D721Med (cell line): ENCODE results near the gene COX6B2.

ENCODE experiments used
- DNase-seq: peaks from one replicate; pipeline ENCODE4 v3.0.0; 2011; ENCODE audit warnings: low spot score; ENCODE audit not compliant: insufficient read length
- FAIRE-seq: peaks from 2 replicates; lab custom pipeline; 2011; peaks lifted over from hg19 to GRCh38; lab: Jason Lieb, UNC
- CTCF ChIP-seq: IDR thresholded peaks from 2 replicates; pipeline ENCODE4 v1.5.1; 2012; ENCODE audit warnings: mild to moderate bottlenecking, control low read depth; ENCODE audit not compliant: insufficient read depth; ENCODE audit errors: missing control alignments

The COX6B2 gene

DNA sequence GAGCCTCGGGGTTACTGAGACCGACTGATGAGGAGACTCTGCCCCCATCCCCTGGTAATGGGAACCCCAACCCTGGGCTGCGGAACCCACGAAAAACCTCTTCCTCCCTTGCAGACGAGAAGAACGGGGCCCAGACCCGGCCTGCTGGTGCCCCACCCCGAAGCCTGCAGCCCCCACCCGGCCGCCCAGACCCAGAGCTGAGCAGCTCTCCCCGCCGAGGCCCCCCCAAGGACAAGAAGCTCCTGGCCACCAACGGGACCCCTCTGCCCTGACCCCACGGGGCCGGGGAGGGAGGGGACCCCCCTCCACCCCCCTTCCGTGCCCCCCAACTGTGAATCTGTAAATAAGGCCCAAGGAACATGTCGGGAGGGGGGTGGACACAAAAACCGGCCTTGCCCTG is 42.7 kb downstream of the COX6B2 start:
- no peak for TF ChIP-seq CTCF
- FAIRE-seq (no peak), DNase-seq (no peak)

GRCh38 chr19:55311397-55311796 is 43.1 kb downstream of the COX6B2 start:
- no peak for FAIRE-seq
- TF ChIP-seq CTCF = no peak
- no peak for DNase-seq

GRCh38 chr19:55310498-55310897 is 44.0 kb downstream of the COX6B2 start:
- no peak for FAIRE-seq
- no peak for TF ChIP-seq CTCF

DNA sequence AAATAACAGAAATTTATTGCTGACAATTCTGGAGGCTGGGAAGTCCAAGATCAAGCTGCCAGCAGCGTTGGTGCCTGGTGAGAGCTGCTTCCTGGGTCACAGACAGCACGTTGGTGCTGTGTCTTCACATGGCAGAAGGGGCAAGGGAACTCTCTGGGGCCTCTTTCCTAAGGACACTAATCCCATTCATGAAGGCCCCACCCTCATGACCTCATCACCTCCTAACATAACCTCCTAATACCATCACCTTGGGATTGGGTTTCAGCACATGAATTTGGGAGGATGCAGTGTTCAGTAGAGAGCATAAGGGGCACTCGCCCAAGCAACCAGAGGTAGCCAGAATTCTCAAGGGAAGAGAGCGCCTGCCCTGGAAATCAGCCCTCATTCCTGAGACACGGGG is 45.1 kb downstream of the COX6B2 start:
- TF ChIP-seq CTCF = no peak
- no peak for DNase-seq
- FAIRE-seq = no peak

More at GRCh38 chr19:55310498-55310897, 44.0 kb downstream of the COX6B2 start:
- no peak for DNase-seq

DNA sequence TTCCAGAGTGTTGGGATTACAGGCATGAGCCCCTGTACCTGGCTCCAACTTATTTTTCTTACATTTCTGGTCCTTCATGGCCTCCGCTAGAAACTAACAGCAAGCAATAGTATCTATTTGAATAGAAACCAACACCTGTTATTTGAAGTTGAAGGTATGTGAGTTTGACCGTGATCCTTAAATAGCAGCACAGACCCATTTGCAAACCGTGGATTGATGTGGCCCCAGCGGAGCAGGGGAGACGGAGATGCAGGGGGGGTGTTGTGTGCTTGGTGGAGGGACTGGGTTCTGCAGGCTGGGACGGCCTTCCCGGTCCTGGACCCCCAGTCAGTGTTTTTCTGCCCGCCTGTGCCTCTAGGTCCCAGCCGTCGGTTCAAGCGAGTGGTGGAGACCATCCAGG is 46.2 kb downstream of the COX6B2 start:
- FAIRE-seq (no peak), DNase-seq (no peak)
- no peak for TF ChIP-seq CTCF

DNA sequence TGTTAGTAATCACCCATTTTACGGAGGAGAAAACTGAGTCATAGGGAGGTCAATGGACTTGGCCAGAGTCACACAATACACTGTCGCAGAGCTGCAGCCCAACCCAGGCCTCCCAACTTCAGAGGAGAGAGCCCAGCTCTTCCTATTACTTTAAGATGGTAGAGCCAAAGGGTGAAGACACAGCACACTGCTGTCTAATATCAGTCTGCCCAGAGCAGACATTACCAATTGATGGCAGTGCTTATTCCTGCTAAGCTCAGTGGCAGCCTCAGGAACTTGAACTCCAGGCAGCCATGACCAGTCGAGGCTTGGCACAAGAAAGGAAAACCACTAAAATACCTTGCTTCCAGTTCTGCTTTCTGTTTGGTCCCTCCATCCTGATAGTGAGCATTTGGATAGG is 47.8 kb downstream of the COX6B2 start:
- FAIRE-seq = no peak
- no peak for TF ChIP-seq CTCF
- DNase-seq = no peak

- DNase-seq (no peak), FAIRE-seq (no peak)
- no peak for TF ChIP-seq CTCF
Observed at GRCh38 chr19:55305983-55306562, 48.4 kb downstream of the COX6B2 start.
